GM18858 (cell line): ENCODE measurements around the gene SDK1.

Source experiments
- ATAC-seq: cut with Tn5 transposase; IDR thresholded peaks from one replicate; pipeline ENCODE4 v1.9.1; 2021; ENCODE audit not compliant: unreplicated experiment

Gene SDK1

DNA sequence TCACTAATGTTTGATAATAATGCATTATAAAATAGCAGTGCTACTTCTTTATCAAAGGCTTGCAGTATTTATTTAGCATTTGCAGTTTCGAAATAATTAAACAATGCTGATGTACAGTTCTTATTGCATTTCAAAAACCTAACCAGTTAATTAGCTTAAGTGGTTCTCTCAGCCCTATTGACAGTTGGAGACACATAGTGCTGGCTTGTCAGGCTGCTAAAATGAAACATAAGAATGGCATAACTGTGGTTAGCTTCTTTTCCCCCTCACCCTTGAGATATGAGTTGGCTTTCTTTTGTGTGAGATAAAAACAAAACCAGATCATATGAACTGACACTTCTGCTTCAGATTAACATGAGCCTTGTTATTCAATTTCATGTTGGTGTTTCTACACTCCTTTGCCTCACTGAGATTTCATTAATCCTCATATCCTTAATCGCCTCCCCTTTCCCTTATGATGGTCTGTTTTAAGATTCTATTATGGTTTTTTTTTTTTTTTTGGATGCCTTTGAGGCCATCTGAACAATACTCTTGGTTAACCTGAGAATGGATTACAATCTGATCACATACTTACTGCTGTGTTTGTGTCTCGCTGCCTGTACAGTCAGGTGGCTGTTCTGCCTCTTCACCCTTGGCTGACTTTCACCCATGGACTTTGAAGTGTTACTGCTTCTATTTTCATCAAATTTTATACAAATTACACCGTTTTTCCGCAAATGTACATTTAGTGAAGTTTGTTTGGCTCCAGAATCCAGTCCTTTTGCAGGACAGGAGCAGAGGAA lies 108.0 kb downstream of the SDK1 start:
- ATAC-seq: no peak

DNA sequence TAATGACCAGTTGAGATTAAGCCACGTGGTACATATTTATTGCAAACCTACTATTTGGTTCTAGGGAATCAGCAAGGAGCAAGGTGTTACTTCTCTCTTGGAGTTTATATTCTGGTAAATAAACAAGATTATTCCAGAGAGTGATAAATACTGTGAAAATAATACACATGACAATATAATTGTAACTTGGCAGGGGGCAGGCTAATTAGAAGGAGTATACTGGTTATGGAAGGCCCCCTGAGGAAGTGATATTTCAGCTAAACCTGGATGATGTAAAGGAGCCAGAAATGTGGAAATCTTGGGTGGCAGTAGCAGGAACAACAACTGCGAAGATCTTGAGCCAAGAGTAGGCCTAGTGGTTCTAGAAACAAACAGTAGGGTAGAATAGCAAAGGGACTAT lies 111.8 kb downstream of the SDK1 start:
- ATAC-seq: no peak

DNA sequence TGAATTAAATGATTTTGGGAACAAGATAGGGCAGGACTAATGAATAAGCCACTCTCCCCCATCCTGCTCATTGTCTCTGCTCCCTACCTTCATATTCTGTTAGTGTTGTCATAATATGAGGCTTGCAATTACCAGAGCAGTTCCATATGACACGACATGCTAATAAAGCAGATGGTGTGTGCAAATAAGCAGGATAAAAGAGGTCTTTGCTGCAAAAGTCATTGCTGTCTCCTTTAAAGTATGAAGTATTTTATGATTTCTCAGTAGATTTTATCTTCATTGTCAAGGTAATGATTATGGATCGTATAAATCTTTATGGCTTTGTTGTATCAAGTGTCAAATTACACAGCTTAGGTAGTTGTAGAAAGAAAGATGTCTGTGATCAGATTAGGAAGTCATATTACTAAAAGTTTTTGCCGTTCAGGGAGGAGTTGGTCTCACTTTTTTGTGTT lies 114.8 kb downstream of the SDK1 start:
- no peak for ATAC-seq

DNA sequence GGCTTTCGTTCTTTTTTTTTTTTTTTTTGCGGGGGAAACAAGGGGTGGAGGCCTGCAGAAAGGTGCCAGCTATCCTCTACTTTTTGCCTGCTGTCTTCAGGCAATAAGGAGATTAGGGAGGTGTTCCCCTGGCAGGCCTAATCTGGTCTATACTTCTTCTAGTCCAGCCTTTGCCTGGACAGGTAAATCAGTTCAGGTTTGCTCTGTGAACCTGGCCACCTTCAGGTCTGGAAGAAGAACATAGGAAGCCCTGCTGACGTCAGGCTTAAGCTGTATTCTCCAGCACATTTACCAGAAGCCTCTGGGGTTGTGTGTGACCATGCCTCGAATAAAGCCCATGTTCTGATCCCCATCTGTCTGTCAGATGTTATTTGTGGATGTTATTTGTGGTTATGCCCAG lies 115.4 kb downstream of the SDK1 start:
- ATAC-seq: no peak

DNA sequence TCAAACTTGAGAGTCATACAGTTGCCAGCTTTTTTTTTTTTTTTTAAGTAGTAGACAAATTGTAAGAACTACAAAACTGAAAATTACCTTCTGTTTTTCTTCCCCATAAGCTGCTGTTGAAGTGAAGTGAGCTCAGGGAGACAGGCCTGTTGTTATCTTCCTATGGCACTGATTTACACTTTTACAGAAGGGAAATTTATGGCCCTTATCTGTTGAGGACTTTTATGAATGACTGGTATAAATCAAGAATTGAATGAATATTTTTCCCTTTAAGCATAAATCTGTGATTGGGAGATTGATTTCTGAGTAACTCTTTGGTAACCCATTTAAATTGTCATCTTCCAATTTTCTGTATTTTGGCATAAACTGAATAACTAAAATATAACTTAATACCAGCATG lies 124.0 kb downstream of the SDK1 start:
- ATAC-seq: no peak

DNA sequence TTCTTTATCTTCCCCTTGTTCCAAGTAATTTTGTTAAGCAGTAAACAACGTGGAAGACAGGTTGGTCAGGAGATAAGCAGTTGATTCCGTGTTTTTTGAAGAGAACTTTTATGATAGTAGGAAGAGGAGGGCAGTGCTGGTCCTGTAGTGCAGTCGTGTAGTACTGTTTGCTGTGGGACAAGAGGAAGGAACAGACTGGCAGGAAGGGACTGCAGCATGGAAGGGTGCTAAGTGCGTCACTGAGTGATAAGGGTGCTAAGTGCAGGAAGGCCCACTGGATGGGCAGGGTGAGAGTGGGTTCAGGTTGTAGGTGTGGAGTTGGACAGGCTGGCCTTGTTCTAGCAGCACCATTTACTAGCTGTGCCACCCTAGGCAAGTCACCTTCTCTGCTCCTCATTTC lies 125.0 kb downstream of the SDK1 start:
- no peak for ATAC-seq

DNA sequence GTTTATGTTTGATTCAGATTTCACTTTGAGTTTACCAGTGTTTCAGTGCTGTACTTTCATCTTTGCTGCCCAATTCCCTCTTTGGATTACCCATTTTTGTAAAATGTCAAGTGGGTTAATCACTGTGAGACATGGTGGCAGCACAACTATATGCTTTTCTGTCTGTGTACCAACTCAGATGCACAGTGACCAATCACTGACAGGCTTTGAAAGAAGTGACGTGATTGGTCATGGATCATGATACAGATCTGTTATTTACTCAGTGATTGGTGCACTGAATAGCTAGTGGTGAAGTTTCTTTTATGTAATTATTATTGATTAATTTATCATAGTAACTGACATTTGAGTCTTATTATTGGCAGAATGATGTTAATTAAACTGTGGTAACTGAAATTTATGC lies 126.9 kb downstream of the SDK1 start:
- ATAC-seq: no peak

DNA sequence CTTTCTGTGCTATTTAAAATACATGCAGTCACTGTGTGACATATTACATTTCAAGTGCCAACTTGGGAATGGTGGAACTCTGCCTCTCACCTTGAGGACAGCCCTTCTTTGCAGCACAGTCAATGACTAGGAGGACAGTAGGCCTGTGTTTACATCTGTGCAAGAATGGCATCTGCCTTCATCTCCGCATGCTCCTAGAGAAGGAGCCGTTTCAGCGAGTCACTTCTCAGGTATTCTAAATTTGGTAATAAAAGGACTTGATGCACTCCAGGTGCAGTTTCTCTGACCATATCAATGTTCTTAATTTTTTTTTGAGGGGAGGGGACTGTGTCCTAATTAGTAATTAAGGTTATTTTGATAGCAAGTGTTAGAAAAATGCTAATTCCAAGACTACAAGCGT lies 128.9 kb downstream of the SDK1 start:
- ATAC-seq: no peak

DNA sequence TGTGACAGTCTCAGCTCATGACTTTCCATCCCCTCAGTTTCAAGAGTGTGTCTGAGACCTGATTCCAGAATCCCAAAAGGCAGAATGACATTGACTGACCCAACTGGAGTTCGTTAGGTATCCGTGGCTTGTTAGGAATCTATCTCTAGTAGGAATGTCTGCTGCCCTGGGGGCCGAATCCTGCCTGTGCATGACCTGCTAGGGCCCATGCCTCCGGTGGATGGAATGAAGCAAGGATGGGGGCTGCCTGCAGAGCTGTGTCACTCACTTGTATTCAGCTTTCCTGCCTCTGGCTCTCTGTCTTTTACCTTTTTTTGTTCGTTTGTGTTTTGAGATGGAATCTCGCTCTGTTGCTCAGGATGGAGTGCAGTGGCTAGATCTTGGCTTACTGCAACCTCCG lies 129.5 kb downstream of the SDK1 start:
- ATAC-seq: no peak

DNA sequence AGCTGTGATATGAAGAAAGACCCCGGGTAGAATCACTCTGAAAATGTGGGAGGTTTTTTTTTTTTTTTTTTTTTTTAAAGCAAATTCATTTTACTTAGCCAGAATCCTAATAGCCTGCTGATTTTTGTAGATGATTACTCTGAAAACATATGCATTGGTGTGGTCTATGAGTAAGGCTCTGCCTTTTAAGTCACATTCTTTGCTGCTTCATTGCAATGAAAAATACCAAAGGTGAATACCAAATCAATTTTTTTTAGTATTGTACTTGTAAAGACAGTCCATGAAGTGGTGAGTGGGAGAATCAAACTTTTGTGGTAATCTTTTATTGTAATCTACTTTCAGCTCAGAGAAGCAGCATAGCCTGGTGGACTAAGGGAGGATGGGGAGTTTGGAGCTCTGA lies 130.3 kb downstream of the SDK1 start:
- ATAC-seq: no peak

DNA sequence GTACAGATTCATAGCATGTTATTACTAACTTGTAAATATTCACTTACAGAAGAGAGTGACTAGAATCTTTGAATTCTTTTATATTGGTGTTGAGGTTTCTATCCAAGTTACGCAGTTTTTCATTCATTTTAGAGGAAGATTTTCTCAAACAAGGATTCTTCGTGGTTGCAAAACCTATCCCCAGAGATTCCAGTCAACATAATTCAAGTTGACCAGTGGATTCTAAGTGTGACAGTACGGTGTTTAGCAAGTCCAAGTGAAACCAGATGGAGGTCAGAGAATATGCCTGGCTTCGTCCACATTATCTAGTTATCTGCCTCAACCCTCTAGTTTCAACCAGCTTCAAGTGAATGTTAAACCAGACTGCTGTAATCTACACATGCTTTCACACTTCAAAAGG lies 131.9 kb downstream of the SDK1 start:
- no peak for ATAC-seq

DNA sequence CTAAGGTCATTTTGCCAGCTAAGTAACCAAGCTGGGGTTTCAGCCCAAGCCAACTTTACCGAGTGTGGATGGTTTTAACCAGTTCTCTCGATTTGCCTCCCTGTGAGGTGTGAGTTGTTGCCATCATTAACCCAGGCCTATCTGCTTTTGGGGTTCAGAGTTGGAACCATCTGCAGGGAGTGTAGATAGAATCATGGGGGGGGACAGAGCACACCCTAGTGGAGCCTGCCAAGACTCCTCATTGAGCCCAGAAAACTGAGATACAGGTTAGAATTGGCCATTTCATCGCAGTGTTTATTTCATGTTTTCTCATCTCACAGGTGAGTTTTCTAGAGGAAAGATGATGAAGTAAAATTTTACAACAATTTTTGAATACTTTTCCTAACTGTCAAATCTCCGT lies 133.6 kb downstream of the SDK1 start:
- no peak for ATAC-seq

DNA sequence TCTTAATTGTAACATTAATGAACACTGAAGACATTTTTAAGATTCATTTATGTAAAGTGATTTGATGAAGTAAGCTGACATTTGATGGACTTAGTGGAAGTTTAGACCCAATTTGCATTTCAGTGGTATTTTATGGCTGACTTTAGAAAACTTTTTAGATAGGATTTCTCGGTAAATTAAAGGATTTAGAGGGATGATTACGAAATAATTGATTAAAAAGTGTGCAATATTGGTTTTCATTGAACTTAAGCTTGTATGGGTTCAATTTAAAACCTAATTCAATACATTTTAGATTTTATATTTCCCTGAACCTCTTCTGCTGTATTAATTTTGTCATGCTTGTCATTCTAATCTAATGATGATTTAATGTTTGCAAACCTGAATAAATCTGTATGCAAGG lies 135.1 kb downstream of the SDK1 start:
- no peak for ATAC-seq

DNA sequence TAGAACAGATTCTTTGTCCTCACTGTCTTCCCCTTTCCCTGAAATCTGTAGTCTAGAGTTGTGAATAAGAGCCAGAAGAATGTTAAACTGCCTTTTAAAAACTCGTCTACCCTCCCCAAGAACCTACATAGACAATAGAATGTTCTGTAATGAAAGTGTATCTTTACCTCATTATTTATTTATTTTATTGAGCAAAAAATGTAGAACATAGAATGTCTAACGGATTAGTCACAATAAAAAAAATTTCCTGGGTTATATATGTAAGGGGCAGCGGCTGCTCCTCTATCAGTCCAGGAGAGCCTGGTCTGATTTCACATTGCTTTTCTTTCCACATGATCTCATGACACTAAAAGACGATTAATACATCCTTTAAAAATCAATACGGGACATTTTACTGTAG lies 135.7 kb downstream of the SDK1 start:
- ATAC-seq: no peak

DNA sequence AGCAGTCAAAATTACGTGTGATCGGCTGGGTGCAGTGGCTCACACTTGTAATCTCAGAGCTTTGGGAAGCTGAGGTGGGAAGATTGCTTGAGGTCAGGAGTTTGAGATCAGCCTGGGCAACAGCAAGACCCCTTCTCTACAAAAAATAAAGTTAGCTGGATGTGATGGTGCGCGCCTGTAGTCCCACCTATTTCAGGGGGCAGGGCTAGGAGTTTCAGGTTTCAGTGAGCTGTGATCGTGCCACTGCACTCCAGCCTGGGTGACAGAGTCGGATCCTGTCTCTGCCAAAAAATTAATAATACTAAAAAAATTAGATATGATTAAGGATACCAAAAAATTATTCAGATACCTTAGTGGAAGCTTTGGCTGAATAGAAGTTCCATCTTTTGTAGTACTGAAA lies 136.4 kb downstream of the SDK1 start:
- no peak for ATAC-seq

DNA sequence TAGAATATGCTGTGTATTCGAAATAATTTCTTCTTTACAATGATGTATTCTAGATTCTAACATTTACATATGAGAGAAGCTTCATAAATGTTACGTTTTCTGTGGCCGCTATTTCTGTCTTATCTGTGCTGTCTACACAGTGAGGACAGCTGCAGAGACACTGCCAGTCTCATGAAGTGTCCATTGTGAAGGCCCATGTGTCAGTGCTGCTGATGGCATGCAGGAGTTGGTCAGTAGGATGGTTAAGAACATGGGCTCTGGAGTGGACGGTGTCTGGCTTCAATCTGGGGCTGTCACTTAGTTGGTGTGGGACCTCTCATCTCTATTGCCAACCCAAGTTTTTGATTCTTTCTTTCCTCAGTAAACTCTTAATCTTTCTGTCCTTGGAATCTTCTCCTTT lies 137.3 kb downstream of the SDK1 start:
- ATAC-seq: no peak

DNA sequence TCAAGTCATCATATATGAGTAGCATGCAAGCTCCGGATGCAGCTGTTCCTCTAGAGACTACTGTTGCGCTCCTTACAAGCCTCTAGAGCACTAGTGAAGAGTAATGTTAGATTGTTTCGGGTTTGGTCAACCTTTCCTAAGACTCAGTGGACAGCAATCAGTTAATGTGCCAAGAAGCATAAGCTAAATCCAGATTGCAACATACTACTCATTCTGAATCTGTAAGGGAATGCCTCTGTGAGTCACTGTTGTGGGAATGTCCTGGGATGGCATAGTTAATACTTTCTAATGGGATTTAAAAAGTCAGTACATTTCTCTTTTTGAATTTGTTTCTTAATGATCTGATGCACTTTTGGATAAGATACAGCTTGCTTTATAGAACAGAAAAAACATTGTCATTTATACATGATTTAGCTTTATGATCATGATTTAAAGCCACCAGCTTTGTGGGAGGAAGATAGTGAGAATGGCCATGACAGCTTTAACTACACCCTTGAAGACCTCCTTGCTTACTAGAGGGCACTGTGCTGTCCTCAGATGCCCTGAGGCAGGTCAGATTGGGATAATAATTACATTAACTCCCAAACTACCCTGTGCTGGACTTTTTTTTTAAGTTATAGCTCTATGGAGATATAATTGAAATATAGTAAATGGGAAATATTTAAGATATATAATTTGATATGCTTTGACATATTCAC lies 138.4 kb downstream of the SDK1 start:
- ATAC-seq: no peak

DNA sequence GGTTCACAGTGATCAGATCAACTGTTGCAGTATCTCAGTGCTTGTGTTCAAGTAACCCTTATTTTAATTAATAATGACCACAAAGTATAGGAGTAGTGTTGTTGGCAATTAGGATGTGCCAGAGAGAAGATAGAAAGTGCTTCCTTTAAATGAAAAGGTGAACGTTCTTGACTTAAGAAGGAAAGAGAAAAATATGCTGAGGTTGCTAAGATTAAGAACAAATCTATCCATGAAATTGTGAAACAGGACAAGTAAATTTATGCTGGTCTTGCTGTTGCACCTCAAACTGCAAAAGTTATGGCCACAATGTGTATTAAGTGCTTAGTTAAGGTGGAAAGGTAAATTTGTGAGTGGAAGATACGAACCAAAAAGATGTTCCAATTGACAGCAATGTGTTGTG lies 139.5 kb downstream of the SDK1 start:
- ATAC-seq: no peak

DNA sequence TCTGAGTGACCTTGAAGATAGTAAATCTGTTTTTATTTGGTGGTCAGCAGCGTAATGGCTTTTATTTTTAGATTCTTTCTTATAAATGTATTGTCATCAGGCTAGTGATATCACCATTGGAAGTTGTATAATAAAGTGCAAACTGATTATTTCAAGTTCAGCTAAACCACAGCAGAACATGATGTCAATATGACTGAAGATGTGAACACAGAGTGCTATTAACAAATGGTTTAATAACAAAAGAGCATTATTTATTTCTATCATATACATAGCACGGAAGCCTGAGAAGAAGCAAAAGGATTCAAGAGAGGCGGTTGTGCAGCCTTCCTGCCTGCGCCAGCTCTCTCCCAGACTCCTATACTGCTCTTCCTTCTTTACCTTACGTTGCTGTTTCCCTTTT lies 142.7 kb downstream of the SDK1 start:
- ATAC-seq: no peak

DNA sequence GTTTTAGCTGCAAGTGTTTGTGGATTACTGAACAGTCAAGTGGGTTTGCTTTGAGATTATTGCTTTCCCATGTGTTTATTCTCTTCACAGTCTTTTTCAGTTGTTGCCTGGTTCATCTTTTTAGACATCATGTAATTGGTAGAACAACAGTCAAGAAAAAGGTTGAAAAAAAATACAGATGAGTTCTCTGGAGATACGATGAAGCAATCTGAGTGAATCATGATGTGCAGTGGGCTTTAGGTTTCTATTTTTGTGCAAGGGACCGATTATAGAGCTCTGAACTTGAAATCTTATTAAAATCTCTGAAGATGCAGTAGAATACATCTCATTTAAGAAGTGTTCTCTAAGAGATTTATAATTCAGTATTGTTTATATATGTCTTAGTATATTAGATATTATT lies 145.7 kb downstream of the SDK1 start:
- ATAC-seq: no peak

DNA sequence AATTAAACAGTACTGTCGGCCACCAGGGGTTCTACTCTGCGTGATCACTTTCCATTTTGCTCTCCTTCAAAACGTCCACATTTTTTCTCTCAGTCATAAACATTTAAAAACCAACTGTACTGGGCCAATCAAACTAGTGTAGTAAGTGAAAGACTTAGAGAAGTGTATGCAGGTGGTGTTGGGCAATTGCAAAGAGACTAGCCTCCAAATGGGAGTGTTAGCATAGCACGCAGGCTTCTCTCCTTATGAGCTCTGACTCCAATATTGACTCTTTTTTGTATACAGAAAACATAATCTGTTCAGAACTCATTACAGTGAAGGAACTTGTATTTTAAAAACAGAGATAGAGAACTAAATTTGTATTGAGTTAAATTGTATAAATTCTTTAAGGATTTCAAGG lies 150.6 kb downstream of the SDK1 start:
- no peak for ATAC-seq

DNA sequence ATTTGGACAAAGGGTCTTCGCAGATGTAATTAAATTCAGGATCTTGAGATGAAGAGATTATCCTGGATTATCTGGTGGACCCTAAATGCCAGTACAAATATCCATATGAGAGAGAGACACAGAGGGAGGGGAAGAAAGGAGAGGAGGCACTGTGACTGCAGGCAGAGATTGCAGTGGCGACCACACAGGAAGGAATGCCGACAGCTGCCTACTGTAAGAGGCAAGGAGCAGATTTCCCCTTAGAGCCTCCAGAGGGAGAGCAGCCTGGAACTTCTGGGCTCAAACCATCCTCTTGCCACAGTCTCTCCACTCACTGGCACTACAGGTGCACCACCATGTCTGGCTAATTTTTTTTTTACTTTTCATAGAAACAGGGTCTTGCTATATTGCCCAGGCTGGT lies 152.3 kb downstream of the SDK1 start:
- ATAC-seq: no peak
